GM15510 (cell line): ENCODE measurements around the gene C1QB.

Experiments used
- POLR2A ChIP-seq: IDR thresholded peaks from 3 replicates; pipeline ENCODE4 v1.6.1; 2011; ENCODE audit warnings: borderline replicate concordance; ENCODE audit not compliant: insufficient read length; ENCODE audit errors: extremely low read depth

The C1QB gene

GRCh38 chr1:22641906-22642636 is 11.0 kb upstream of the C1QB start:
- TF ChIP-seq POLR2A: no peak

- no peak for TF ChIP-seq POLR2A
These were observed 9.7 kb upstream of the C1QB start, which contains the start of gene C1QC for GRCh38 chr1:22643381-22643780. TSS of gene C1QC (plus strand) at chr1:22643633. CDS start at chr1:22644024, 391 bp downstream.

DNA sequence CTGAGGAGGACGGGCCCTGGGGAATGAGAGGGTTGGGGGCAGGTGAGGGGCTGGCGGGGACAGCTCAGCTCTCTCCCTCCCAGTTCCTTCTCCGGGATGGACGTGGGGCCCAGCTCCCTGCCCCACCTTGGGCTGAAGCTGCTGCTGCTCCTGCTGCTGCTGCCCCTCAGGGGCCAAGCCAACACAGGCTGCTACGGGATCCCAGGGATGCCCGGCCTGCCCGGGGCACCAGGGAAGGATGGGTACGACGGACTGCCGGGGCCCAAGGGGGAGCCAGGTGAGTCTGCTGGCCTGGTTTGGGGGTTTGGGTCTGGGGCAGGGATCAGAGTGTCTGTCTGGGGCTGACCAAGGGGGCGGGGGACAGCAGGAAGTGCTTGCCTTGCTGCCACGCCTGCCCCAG is 9.1 kb upstream of the C1QB start:
- no peak for TF ChIP-seq POLR2A

- no peak for TF ChIP-seq POLR2A
These were observed 7.1 kb upstream of the C1QB start for GRCh38 chr1:22645931-22646330.

DNA sequence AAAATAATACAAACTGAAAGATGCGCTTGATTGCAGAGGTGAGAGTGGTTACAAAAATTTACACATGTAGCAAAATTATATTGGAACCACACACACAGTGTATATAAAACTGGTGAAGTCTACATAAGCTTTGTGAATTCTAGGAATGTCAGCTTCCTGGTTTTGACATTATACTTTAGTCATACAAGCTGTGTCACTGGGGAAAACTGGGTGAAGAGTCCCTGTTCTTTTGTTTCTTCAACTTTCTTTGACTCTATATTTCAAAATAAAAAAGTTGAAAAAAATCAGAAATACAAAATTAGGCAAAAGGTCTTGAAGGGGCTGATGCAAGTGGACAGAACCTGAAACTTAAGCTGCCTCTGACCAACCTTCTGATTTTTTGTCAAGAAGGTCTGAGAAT is 6.7 kb upstream of the C1QB start:
- TF ChIP-seq POLR2A: no peak

- no peak for TF ChIP-seq POLR2A
These were observed 2.8 kb upstream of the C1QB start for GRCh38 chr1:22650089-22650693.

DNA sequence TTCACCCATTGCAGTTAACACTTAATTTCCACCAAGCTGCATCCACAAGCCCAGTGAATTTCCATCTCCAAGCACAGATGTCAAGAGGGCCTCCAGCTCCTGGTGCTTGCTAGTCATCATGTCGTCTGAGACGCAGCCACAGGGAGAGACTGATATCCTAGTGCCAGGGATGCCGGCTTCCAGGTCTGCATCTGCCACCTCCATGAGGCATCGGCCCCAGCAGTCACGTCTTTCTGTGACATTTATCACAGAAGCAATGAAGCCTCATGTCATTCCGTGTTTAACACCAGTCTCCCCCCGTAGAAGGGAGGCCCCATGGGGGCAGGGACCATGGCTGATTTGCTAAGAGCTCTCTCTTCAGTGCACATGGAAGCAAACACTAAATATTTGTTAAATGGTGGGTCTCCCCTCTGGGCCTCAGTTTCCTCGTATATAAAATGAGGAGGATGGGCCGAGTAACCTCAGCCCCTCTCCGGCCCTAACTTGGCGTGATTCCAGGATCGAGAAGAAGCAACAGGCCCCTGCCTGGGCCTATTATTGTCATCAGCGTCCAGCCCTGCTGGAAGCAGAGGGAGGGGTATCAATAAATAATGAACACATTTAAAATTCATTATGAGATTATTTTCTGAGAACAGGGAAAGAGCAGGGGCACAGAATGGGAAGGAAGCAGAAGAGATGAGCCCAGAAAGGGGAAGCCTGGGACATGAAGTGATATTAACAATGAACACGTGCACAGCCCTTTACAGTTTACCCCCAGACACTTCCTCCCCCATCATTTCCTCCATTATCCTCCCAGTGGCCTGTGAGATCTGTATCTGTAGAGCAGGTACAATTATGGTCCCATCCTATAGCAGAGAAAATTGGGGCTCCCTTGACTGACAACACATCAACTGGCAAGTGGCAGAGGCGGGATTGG is 837 bp upstream of the C1QB start:
- no peak for TF ChIP-seq POLR2A

DNA sequence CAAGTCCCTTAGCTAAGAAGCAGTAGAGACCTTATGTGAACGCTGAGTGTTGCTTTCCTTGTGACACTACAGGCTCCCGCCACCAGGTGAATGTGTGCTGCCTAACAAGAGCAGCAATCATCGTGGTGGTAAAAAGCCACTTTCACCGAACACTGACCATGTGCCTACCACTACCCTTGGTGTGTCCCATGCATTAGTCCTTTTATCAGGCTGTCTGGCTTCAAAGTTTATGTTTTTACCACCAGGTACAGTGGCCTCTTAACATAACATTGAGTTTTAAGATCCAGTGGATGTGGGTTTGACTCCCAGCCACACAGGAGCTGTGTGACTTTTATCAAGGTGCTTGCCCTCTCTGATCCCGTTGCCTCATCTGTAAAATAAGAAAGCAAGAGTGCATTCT is 1.7 kb downstream of the C1QB start:
- no peak for TF ChIP-seq POLR2A

- no peak for TF ChIP-seq POLR2A
These were observed 5.5 kb downstream of the C1QB start for GRCh38 chr1:22658385-22659163.

DNA sequence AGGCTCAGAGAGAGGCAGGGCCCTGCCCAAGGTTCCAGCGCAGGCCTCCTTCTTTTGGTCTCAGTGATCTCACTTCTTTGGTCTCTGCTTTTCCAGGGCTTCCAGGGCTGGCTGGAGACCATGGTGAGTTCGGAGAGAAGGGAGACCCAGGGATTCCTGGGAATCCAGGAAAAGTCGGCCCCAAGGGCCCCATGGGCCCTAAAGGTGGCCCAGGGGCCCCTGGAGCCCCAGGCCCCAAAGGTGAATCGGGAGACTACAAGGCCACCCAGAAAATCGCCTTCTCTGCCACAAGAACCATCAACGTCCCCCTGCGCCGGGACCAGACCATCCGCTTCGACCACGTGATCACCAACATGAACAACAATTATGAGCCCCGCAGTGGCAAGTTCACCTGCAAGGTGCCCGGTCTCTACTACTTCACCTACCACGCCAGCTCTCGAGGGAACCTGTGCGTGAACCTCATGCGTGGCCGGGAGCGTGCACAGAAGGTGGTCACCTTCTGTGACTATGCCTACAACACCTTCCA is 7.7 kb downstream of the C1QB start:
- no peak for TF ChIP-seq POLR2A

GRCh38 chr1:22661880-22662279 is 8.8 kb downstream of the C1QB start:
- TF ChIP-seq POLR2A: no peak

DNA sequence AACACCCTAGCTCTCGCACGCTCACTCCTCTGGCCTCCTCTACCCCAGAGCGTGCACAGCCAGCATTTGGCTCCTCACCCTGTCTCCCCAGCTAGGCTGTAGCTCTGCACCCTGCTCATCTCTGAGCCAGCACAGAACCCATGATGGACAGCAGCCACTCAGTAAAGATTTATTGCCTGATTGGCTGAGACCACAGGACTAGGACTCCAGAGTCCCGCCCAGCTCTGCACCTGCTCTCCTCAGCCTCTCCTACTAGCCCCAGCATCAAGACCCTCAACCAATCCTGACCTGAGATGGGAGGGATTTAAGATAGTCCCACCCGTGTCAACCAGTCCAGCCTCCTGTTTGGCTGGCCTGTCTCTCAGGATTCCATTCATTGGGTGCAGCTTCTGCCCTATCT is 9.3 kb downstream of the C1QB start:
- no peak for TF ChIP-seq POLR2A

- no peak for TF ChIP-seq POLR2A
These were observed 10.0 kb downstream of the C1QB start for GRCh38 chr1:22662986-22663408.

DNA sequence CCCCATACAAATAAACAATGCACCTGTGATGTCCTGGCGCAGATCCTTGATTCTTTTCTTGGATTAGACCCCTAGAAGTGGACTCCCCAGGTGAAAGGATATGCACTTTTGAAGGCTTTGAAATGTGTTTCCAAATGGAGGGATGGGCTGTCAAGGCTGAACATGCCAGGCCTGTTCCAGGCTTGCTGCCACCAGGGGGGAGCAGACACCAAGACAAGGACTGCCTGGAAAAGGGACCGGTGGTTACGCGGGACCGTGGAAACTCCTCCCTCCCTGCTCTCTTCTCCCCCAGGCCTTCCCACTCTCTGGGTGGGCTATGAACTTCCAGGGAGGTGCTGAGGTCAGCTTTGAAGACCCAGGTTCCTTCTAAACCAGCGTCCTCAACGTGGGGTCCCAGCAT is 12.7 kb downstream of the C1QB start:
- TF ChIP-seq POLR2A: no peak

GRCh38 chr1:22666412-22666811 is 13.4 kb downstream of the C1QB start:
- no peak for TF ChIP-seq POLR2A

DNA sequence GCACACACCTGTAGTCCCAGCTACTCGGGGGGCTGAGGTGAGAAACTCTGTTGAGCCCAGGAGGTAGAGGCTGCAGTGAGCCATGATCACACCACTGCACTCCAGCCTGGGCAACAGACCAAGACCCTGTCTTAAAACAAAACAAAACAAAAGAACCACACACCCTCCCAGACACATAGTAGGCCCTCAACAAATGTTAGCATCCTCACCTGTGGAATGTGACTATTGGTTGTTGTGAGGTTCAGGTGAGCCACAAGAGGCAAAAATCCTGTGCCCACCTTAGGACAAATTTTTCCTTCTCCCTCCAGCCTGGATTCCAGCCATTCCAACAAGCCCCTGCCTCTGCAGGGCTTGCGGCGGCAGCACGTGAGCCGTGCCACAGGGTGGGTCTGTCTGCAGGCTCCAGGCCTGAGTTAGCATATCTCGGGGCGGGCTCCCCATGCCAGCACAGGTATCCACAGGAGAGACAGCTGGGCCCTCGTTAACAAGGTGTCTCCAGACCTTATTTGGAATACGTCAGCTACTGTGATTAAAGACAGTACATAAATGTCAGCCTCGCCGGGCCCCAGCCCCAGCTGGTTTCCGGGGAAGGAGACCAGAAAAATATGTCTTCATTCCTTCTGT is 17.4 kb downstream of the C1QB start:
- TF ChIP-seq POLR2A: no peak
